H1 (cell line): ENCODE results near the gene TSPOAP1. TPM values are rescaled to one million over a fixed set of nuclear protein-coding genes. Genes with fewer than 3 reads are reported as not detected.
A peak's percentile ranks its signal among the peaks of the same experiment; 100 is the strongest.

Experiments
- BCL11A ChIP-seq, 2 experiments: IDR thresholded peaks; one replicate each; pipeline ENCODE4 v1.6.1; 2011; ENCODE audit warnings: low read depth in 2 of 2, low read length in 2 of 2, mild to moderate bottlenecking in 2 of 2
- CHD7 ChIP-seq: fragments of 300-600 bp; sonication (generic); IDR thresholded peaks from 2 replicates; pipeline ENCODE4 v1.7.1; 2012; ENCODE audit warnings: low read length, moderate library complexity, mild to moderate bottlenecking, inconsistent platforms; ENCODE audit not compliant: insufficient replicate concordance
- E2F6 ChIP-seq: IDR thresholded peaks from 2 replicates; pipeline ENCODE4 v1.6.1; 2012; ENCODE audit warnings: inconsistent platforms
- EP300 ChIP-seq, 2 experiments: IDR thresholded peaks; 1 replicate in 1 of 2; 2 replicates in 1 of 2; pipeline ENCODE4 v1.6.1; 2011 to 2012; ENCODE audit warnings: low read depth in 2 of 2, low read length in 2 of 2, mild to moderate bottlenecking in 2 of 2, borderline replicate concordance in 1 of 2, inconsistent platforms in 1 of 2, moderate library complexity in 1 of 2
- HDAC2 ChIP-seq, 2 experiments: fragments of 300-600 bp in 1 of 2; sonication (generic) in 1 of 2; IDR thresholded peaks; 2 replicates each; pipeline ENCODE4 v1.6.1; 2011 to 2012; ENCODE audit warnings: low read depth in 2 of 2, low read length in 2 of 2, mild to moderate bottlenecking in 2 of 2, moderate library complexity in 2 of 2, borderline replicate concordance in 1 of 2, inconsistent platforms in 1 of 2
- MAFK ChIP-seq: IDR thresholded peaks from 2 replicates; pipeline ENCODE4 v1.6.1; 2012; ENCODE audit warnings: low read depth, mild to moderate bottlenecking, improper control_type of control experiment, low read length
- POLR2AphosphoS5 ChIP-seq: IDR thresholded peaks from 2 replicates; pipeline ENCODE4 v1.6.1; 2011; ENCODE audit warnings: low read depth, low read length
- POU5F1 ChIP-seq: IDR thresholded peaks from 2 replicates; pipeline ENCODE4 v1.6.1; 2011; ENCODE audit warnings: low read depth, mild to moderate bottlenecking, low read length, moderate library complexity
- SP1 ChIP-seq: IDR thresholded peaks from 2 replicates; pipeline ENCODE4 v1.6.1; 2011; ENCODE audit warnings: low read depth, low read length
- polyA plus RNA-seq, 7 experiments: library from polyadenylated mRNA; depleted of rRNA in 3 of 7; stranded (reverse) in 5 of 7; unstranded in 2 of 7; fragments of >200 nt in 5 of 7; fragments of 200-250 nt in 2 of 7; gene quantifications; 1 replicate in 5 of 7; 2 replicates in 1 of 7; 4 replicates in 1 of 7; pipeline versions ENCODE4 v1.2.1 to v1.2.3, GENCODE V29; 2011 to 2013; ENCODE audit warnings: missing spikeins in 2 of 7, mixed read lengths in 2 of 7
- total RNA-seq: library from RNA; stranded (reverse); fragmentation: NEBNext Ultra II Directional; extraction: Animal tissue kit (Norgen Biotek cat#: 25700); gene quantifications from 2 replicates; pipeline ENCODE4 v1.2.1, GENCODE V29; 2021

TSPOAP1 gene
- total and polyA plus RNA-seq, 2 of the 8 experiments (the other 6 are each of a cell fraction or from before 2014, with no cell fraction given), result 7.6 to 9.2 TPM

GRCh38 chr17:58352596-58353388 is 24.2 kb upstream of the TSPOAP1 start (continued):
- TF ChIP-seq CHD7 (no peak), MAFK (no peak), POU5F1 (no peak), BCL11A (IDR thresholded peaks at IDR 0.05; ENCODE audit: low read depth in 2 of 2, low read length in 2 of 2) (no peak), POLR2AphosphoS5 (peak; percentile 59; the same call in 1 of the 2 replicates), EP300 (IDR thresholded peaks at IDR 0.05; ENCODE audit: borderline replicate concordance in 1 of 2, low read depth in 2 of 2, low read length in 2 of 2) (no peak), SP1 (no peak), HDAC2 (IDR thresholded peaks at IDR 0.05; ENCODE audit: borderline replicate concordance in 1 of 2, low read depth in 2 of 2, low read length in 2 of 2) (peak in 1 of 2 experiments; percentile 43; a peak in 1 of 4 replicates), E2F6 (no peak)
